IPS-18c (cell line): ENCODE results near the gene VWA3A.
"Not testable (repeated sequence)": the region's sequence is repeated elsewhere in the genome, so short reads cannot be mapped to it uniquely, and the experiment has no call there.

Experiments
- H3K4me3 ChIP-seq: 2 replicates; pipeline ENCODE4 v1.7.0; 2013; ENCODE audit warnings: low read depth, mild to moderate bottlenecking, low read length, moderate library complexity; ENCODE audit not compliant: insufficient read depth
- H3K9me3 ChIP-seq: one replicate; pipeline ENCODE4 v1.6.1; 2013; ENCODE audit warnings: mild to moderate bottlenecking, low read length, moderate library complexity; ENCODE audit not compliant: control insufficient read depth, insufficient read depth

The VWA3A gene

GRCh38 chr16:22120440-22120839 is 28.1 kb downstream of the VWA3A start:
- no peaks in the 10 kb centered on the region for H3K9me3 ChIP-seq
- H3K4me3 ChIP-seq = no peak overlapping the region

DNA sequence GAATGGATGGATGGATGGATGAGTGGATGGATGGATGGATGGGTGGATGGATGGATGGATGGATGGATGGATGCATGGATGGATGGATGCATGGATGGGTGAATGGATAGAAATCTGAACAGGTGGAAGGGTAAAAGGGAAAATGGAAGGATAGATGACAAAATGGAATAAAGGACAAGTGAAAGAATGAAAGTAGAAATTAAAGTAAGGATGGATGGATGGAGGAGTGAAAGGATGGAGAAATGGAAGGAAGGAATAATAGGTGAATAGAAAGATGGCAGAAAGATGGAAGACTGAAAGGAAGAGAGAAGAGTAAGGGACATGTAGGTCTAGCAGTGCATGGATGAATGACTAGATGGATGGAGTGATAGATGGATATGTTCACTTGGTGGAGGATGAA is 29.9 kb downstream of the VWA3A start:
- Histone ChIP-seq H3K9me3 (no peaks in the 10 kb centered on the region), H3K4me3 (no peak overlapping the region)

- no peak overlapping the region for H3K4me3 ChIP-seq
- no peaks in the 10 kb centered on the region for H3K9me3 ChIP-seq
Measured at GRCh38 chr16:22123146-22123545, 30.8 kb downstream of the VWA3A start.

DNA sequence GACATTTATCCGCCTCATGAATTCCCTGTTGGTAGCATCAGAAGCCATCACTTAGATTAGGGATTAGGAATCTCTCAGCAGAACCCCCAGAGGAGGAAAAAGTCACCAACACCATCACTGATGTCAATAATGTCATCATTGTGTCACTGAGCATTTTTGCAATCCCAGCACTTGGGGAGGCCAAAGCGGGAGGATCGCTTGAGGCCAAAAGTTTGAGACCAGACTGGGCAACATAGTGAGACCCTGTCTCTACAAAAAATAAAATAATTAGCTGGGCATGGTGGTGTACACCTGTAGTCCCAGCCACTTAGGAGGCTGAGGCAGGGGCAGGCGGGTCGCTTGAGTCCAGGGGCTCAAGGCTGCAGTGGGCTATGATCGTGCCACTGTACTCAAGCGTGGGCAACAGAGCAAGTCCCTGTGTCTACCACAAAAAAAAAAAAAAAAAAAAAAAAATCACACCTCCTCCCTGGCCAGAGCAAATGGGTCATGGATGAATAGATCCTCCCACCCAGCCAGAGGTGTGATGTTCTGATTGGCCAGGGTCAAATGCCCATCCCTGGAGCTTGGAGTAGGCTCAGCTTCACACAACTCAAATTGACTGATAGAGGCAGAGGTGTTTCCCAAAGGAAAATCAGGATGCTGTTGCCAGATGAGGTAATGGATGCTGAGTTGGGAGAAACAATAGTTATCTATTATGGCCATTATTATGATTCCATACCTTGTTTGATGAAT is 31.6 kb downstream of the VWA3A start:
- Histone ChIP-seq H3K4me3 (no peak overlapping the region), H3K9me3 (no peaks in the 10 kb centered on the region)

DNA sequence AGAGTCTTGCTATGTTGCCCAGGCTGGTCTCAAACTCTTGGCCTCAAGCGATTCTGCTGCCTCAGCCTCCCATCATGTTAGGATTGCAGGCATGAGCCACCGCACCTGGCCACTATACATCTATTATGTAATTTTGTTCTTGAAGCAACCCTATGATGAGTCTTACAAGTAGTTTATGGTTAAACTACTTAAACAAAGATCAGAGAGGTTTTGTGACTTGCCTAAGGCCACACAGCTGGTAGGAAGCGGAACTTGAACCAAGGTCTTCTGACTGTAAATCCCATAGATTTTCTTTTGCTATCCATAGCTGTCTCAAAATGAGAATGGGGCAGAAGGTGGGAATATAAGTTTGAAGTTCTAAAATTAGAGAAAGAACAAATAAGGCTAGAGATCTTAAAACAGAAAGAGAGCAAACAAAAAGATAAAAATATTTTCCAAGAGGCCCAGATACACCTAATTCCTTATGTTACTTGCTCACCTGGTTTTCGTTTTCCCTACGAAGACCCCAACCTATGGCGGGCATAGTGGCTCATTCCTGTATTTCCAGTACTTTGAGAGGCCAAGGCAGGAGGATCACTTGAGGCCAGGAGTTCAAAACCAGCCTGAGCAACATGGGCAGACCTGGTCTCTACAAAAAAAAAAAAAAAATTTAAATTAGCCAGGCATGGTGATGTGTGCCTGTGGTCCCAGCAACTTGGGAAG is 32.4 kb downstream of the VWA3A start:
- H3K9me3 ChIP-seq = no peaks in the 10 kb centered on the region
- no peak overlapping the region for H3K4me3 ChIP-seq

- no peak overlapping the region for H3K4me3 ChIP-seq
Measured at GRCh38 chr16:22126037-22126558, 33.8 kb downstream of the VWA3A start.

GRCh38 chr16:22128537-22128936 is 36.2 kb downstream of the VWA3A start:
- H3K4me3 ChIP-seq, H3K9me3 ChIP-seq: not testable (repeated sequence)

More at GRCh38 chr16:22126037-22126558, 33.8 kb downstream of the VWA3A start:
- H3K9me3 ChIP-seq = no peaks in the 10 kb centered on the region

- H3K4me3 ChIP-seq = no peak overlapping the region
- H3K9me3 ChIP-seq = no peaks in the 10 kb centered on the region
Measured at GRCh38 chr16:22130528-22130927, 38.2 kb downstream of the VWA3A start.

DNA sequence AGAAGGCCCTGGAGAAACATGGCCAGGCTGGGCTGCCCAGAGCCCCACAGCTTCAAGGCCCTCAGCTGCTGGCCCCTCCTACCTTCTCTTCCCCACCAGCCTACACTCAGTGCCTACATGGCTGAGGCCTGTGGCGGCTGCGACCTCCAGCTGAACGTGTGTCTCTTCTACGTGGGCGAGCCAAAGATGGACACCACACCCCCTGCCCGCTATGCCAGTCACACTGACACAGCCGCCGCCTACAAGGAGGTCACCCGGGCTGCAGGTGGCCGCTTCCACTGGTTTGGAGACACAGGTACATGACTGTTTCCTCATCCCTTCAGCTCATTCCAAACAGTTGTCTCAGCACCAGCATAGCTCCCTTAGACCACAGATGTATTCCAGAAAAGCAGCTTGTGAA is 40.5 kb downstream of the VWA3A start:
- no peak overlapping the region for H3K4me3 ChIP-seq

DNA sequence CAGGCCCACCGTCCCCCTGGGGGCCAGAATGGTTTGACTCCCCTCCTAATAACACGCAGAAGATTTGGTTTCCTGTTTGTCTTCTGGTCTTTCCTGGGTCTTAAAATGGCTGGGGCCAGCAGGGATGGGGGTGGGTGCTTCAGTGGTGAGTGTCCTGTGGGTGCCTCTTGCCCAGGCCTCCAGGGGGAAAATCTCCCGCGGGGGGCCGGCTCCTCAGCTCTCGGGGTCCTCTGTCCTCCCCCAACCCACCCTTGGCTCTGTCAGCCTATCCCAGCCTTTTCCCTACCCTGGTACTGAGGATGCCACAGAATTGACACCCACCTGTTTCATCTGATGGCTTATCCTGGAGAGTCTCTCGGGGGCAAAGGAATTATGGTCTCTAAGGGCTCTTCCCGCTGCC is 46.1 kb downstream of the VWA3A start:
- H3K4me3 ChIP-seq = no peak overlapping the region

More for the DNA sequence above, 40.5 kb downstream of the VWA3A start:
- no peaks in the 10 kb centered on the region for H3K9me3 ChIP-seq

GRCh38 chr16:22139008-22139407 is 46.7 kb downstream of the VWA3A start:
- H3K4me3 ChIP-seq = no peak overlapping the region
- no peaks in the 10 kb centered on the region for H3K9me3 ChIP-seq

More for the DNA sequence above, 46.1 kb downstream of the VWA3A start:
- H3K9me3 ChIP-seq = no peaks in the 10 kb centered on the region

- H3K4me3 ChIP-seq = no peak overlapping the region
Measured at GRCh38 chr16:22139732-22140131, 47.4 kb downstream of the VWA3A start.

DNA sequence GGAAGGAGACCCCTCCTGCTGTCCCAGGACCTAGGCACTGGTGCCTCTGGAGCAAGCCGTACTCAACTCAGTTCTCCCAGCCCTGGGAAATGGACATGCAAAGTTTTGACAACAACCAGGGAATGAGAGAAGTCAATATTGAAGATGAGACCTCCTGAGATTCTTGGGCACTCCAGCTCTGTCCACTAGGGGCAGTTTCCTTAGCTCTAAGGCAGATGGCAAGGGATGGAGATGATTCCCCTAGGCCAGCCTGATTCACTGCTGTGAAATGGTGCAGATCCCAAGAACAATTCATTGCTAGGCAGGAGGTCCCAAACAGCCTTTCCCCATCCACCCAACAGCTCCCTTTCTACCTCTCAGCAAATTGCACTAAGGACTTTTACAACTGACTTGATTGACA is 49.4 kb downstream of the VWA3A start:
- Histone ChIP-seq H3K4me3 (no peak overlapping the region), H3K9me3 (no peaks in the 10 kb centered on the region)

More at GRCh38 chr16:22139732-22140131, 47.4 kb downstream of the VWA3A start:
- H3K9me3 ChIP-seq = no peaks in the 10 kb centered on the region

DNA sequence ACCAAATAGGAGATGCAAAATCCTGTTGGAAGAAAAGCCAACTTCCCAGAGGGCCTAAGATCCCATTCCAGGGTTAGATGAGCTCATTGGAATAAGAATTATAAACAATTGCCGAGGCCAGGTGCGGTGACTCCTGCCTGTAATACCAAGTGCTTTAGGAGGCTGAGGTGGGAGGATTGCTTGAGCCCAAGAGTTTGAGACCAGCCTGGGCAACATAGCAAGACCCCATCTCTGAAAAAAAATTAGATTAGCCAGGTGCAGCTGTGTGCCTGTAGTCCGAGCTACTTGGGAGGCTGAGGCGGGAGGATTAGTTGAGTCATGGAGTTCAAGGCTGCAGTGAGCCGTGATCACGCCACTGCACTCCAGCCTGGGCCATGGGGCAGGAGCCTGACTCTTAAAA is 52.2 kb downstream of the VWA3A start:
- no peak overlapping the region for H3K4me3 ChIP-seq
- H3K9me3 ChIP-seq = no peaks in the 10 kb centered on the region

DNA sequence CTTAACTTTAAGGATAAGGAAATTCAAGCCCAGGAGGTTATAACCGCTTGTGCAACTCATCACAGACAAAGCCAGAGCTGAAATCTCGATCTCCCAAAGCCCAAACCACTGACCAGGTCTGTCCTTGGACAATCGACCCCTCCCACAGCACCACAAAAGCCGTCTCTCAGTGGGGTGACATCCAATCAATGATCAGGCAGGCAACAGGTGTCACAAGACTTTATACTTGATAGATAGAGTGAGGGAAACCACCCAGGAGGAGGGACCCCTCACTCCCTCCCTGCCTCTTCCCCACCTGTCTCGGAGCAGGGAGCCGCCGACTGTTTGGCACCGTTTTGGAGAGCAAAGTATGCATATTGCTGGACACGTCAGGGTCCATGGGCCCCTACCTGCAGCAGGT is 55.5 kb downstream of the VWA3A start:
- Histone ChIP-seq H3K4me3 (no peak overlapping the region), H3K9me3 (no peaks in the 10 kb centered on the region)

DNA sequence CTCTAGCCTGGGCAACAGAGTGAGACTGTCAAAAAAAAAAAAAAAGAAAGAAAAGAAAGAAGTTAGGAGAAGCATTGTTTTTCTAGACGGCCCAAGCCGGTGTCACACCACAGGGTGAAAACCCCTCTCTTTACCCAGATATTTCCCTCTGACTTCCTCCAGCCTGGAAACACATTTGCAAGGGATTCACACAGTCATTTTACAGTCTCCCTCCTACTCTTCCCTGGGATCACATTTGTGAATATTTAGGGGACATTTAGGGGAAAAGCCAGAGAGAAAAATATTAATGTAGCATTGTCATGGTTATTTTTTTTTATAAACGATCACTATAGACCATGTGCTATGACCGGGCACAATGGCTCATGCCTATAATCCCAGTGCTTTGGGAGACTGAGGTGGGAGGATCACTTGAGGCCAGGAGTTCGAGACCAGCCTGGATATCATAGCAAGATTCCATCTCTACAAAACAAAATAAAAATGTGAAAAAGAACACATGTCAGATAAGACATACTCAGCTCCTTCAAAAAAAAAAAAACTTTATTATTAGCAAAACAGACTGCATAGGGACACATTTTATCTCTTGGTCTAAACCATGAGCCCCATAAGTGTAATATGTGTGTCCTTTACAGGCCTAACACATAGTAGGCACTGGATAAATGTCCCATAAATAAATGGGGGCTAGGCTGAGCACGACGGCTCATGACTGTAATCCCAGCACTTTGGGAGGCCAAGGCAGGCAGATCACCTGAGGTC is 59.1 kb downstream of the VWA3A start:
- H3K9me3 ChIP-seq = no peaks in the 10 kb centered on the region
- no peak overlapping the region for H3K4me3 ChIP-seq

- H3K9me3 ChIP-seq = no peaks in the 10 kb centered on the region
- no peak overlapping the region for H3K4me3 ChIP-seq
Measured at GRCh38 chr16:22152316-22152715, 60.0 kb downstream of the VWA3A start.

- H3K4me3 ChIP-seq, H3K9me3 ChIP-seq: not testable (repeated sequence)
Measured at GRCh38 chr16:22153078-22153477, 60.7 kb downstream of the VWA3A start.
